ENCODE results near the gene CD2AP.

Gene CD2AP

GRCh38 chr6:47455533-47456209 is 21.9 kb upstream of the CD2AP start:
- Mint-ChIP-seq H3K4me1 (peaks cover 3% of the 10 kb centered on the region), H3K36me3 (ENCODE audit: low read depth) (no peaks in the 10 kb centered on the region), H3K4me3 (no peak overlapping the region), H3K9me3 (no peaks in the 10 kb centered on the region), H3K27ac (no peak overlapping the region), H3K27me3 (ENCODE audit: low read depth, poor library complexity) (no peaks in the 10 kb centered on the region)
- DNase-seq: no peak
- TF ChIP-seq, protein P1, sequence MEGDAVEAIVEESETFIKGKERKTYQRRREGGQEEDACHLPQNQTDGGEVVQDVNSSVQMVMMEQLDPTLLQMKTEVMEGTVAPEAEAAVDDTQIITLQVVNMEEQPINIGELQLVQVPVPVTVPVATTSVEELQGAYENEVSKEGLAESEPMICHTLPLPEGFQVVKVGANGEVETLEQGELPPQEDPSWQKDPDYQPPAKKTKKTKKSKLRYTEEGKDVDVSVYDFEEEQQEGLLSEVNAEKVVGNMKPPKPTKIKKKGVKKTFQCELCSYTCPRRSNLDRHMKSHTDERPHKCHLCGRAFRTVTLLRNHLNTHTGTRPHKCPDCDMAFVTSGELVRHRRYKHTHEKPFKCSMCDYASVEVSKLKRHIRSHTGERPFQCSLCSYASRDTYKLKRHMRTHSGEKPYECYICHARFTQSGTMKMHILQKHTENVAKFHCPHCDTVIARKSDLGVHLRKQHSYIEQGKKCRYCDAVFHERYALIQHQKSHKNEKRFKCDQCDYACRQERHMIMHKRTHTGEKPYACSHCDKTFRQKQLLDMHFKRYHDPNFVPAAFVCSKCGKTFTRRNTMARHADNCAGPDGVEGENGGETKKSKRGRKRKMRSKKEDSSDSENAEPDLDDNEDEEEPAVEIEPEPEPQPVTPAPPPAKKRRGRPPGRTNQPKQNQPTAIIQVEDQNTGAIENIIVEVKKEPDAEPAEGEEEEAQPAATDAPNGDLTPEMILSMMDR (IDR thresholded peaks at IDR 0.05): no peak

- Mint-ChIP-seq H3K9me3 (no peaks in the 10 kb centered on the region), H3K4me1 (peaks cover 3% of the 10 kb centered on the region), H3K36me3 (ENCODE audit: low read depth) (no peaks in the 10 kb centered on the region), H3K27ac (no peak overlapping the region), H3K27me3 (ENCODE audit: low read depth, poor library complexity) (peaks cover 2% of the 10 kb centered on the region), H3K4me3 (no peak overlapping the region)
- TF ChIP-seq, protein P1 (IDR thresholded peaks at IDR 0.05): no peak
- DNase-seq: no peak
Measured at GRCh38 chr6:47456536-47456975, 21.0 kb upstream of the CD2AP start.

- no peaks in the 10 kb centered on the region for H3K36me3 Mint-ChIP-seq (ENCODE audit: low read depth)
- TF ChIP-seq, protein P1 (IDR thresholded peaks at IDR 0.05): no peak
- DNase-seq: no peak
- peaks cover 3% of the 10 kb centered on the region for H3K4me1 Mint-ChIP-seq
- H3K27me3 Mint-ChIP-seq (ENCODE audit: low read depth, poor library complexity): peaks cover 3% of the 10 kb centered on the region
- no peaks in the 10 kb centered on the region for H3K9me3 Mint-ChIP-seq
- H3K4me3 Mint-ChIP-seq: no peak overlapping the region
- H3K27ac Mint-ChIP-seq: no peak overlapping the region
Measured at GRCh38 chr6:47457370-47457769, 20.2 kb upstream of the CD2AP start.

DNA sequence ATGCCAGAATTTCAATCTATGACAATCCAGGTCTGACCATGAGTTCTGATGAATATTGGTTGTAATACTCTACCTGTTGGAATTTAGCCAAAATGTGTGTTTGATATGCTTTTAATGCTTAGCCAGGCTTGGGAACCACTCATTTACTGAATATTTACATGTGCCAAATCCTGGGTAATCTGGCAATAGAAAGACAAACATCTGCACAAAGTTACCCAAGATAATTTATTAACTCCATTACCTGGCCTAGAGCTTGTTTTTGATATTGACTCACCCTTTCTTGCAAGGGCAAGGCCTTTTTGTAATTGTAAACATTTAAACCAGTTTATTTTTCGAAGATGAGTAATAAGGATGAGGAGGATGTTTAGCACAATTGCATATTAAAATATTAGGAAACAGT is 13.5 kb upstream of the CD2AP start:
- no peaks in the 10 kb centered on the region for H3K9me3 Mint-ChIP-seq
- H3K36me3 Mint-ChIP-seq (ENCODE audit: low read depth): no peaks in the 10 kb centered on the region
- TF ChIP-seq, protein P1 (IDR thresholded peaks at IDR 0.05): no peak
- H3K27me3 Mint-ChIP-seq (ENCODE audit: low read depth, poor library complexity): peaks cover 3% of the 10 kb centered on the region
- H3K4me1 Mint-ChIP-seq: peaks cover 3% of the 10 kb centered on the region
- no peak overlapping the region for H3K27ac Mint-ChIP-seq
- no peak for DNase-seq
- no peak overlapping the region for H3K4me3 Mint-ChIP-seq

- Mint-ChIP-seq H3K27me3 (ENCODE audit: low read depth, poor library complexity) (peaks cover 6% of the 10 kb centered on the region), H3K4me1 (peaks cover 3% of the 10 kb centered on the region), H3K9me3 (peaks cover 4% of the 10 kb centered on the region), H3K27ac (no peak overlapping the region), H3K4me3 (no peak overlapping the region), H3K36me3 (ENCODE audit: low read depth) (no peaks in the 10 kb centered on the region)
- TF ChIP-seq, protein P1 (IDR thresholded peaks at IDR 0.05): no peak
- no peak for DNase-seq
Measured at GRCh38 chr6:47465117-47465516, 12.5 kb upstream of the CD2AP start.

DNA sequence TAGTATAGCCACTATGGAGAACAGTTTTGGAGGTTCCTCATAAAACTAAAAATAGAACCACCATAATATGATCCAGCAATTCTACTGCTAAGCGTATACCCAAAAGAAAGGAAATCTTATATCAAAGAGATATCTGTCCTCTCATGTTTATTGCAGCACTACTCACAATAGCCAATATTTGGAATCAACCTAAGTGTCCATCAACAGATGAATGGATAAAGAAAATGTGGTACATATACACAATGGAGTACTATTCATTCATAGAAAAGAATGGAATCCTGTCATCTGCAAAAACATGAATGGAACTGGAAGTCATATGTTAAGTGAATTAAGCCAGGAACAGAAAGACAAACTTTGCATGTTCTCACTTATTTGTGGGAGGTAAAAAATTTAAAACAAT is 5.7 kb upstream of the CD2AP start:
- no peak overlapping the region for H3K27ac Mint-ChIP-seq
- peaks cover 15% of the 10 kb centered on the region for H3K9me3 Mint-ChIP-seq
- H3K36me3 Mint-ChIP-seq (ENCODE audit: low read depth): no peaks in the 10 kb centered on the region
- TF ChIP-seq, protein P1 (IDR thresholded peaks at IDR 0.05): no peak
- DNase-seq: no peak
- H3K27me3 Mint-ChIP-seq (ENCODE audit: low read depth, poor library complexity): peaks cover 2% of the 10 kb centered on the region
- H3K4me3 Mint-ChIP-seq: no peak overlapping the region
- peaks cover 12% of the 10 kb centered on the region for H3K4me1 Mint-ChIP-seq
